ENCODE measurements around the gene ZSCAN10.

- TF ChIP-seq CTCF (IDR thresholded peaks at IDR 0.05) (no peak), EP300 (IDR thresholded peaks at IDR 0.05) (no peak)
Measured at GRCh38 chr16:3066440-3066748, 32.7 kb downstream of the ZSCAN10 start.
